CD4-positive, alpha-beta T cell treated with Interleukin-17A for 4 hours (primary cell): ENCODE measurements around the gene ATP9B.
A peak's percentile ranks its signal among the peaks of the same experiment; 100 is the strongest.

Experiments
- DNase-seq: peaks from one replicate; pipeline ENCODE4 v3.0.0-alpha.2; 2020; ENCODE audit warnings: mixed read lengths

Gene ATP9B

DNA sequence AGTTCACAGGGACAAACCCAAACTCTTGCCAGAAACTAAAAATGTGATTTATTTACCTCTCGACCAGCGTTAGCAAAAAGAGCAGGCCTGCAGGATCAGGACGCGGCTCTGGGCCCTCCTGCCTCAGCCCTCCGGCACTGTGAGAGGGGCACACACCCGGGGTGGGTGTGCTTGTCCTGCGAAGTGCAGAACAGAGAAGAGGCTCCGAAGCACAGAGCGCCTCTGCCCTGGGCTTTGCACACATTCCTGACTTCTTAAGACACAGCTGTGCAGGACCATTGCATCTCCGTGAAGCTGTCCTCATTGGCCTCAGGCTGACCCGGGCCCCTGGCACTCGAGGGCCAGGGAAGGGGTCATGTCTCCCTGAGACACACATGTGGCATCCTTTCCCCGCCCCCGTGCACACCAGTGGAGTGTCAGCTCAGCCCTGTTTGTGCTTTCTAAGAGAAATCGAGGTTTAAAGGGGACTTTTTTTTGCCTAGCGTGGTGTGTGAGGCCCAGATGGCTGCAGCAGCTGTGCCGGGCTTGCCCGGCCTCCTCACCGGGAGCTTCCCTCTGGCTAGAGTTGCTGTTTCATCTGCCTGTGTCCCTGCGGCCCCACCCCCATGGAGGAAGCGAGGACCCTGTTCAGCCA, 316.6 kb downstream of the ATP9B start:
- DNase-seq: no peak

- no peak for DNase-seq
Measured at GRCh38 chr18:79386547-79386946, 317.4 kb downstream of the ATP9B start.

DNA sequence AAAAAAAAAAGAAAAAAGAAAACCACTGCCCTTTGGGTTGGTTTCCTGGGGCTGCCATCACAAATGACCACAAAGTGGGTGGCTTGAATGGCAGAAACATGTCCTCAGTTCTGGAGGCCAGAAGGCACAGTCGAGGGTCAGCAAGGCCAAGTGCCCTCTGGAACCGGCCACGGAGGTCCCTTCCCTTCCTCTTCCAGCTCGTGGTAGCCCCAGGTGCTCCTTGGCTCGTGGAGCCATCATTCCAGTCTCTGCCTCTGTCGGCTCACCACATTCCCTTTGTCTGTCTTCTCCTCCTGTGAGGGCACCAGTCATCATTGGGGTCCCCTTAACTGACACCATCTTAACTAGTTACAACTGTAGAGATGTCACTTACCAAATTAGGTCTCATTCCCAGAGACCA, 318.0 kb downstream of the ATP9B start:
- no peak for DNase-seq

GRCh38 chr18:79387615-79388014, 318.4 kb downstream of the ATP9B start:
- no peak for DNase-seq

DNA sequence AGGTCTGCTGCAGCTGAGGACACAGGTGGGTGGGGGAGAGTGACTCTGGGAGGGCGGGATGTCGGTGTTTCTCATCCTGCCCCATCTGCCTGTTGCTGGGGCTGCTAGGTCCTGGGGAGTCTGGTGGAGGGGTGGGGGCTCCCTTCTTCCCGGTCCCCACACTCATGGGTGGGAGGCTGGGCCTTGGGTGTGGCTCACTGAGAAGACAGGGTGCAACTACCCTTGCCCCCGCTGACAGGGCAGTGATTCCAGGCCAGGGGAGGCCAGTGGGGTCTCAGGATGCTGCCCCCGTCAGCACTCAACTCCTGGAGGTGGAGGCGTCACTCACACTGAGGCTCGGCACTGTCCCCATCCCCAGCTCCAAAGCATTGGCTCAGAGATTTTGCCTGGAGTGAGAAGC, 318.8 kb downstream of the ATP9B start:
- no peak for DNase-seq

DNA sequence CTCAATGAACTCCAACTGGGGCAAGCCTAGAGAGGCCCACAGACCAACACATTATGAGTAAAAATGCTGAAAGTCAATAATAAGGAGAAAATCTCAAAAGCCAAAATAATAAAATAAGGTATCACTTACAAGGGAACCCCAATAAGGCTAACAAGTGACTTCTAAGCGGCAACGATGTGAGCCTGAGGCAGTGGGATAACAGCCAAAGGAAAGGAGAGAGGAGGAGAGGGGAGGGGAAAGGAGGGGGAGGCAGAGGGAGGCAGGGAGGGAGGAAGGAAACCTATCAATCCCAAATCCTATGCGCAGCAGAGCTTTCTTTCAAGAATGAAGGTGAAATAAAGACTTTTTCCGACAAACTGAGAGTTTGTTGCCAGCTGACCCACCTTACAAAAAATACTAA, 320.5 kb downstream of the ATP9B start:
- no peak for DNase-seq

- no peak for DNase-seq
Measured at GRCh38 chr18:79392226-79392625, 323.0 kb downstream of the ATP9B start.

- peak; percentile 28 for DNase-seq
Measured at GRCh38 chr18:79393181-79393634, 324.0 kb downstream of the ATP9B start.

DNA sequence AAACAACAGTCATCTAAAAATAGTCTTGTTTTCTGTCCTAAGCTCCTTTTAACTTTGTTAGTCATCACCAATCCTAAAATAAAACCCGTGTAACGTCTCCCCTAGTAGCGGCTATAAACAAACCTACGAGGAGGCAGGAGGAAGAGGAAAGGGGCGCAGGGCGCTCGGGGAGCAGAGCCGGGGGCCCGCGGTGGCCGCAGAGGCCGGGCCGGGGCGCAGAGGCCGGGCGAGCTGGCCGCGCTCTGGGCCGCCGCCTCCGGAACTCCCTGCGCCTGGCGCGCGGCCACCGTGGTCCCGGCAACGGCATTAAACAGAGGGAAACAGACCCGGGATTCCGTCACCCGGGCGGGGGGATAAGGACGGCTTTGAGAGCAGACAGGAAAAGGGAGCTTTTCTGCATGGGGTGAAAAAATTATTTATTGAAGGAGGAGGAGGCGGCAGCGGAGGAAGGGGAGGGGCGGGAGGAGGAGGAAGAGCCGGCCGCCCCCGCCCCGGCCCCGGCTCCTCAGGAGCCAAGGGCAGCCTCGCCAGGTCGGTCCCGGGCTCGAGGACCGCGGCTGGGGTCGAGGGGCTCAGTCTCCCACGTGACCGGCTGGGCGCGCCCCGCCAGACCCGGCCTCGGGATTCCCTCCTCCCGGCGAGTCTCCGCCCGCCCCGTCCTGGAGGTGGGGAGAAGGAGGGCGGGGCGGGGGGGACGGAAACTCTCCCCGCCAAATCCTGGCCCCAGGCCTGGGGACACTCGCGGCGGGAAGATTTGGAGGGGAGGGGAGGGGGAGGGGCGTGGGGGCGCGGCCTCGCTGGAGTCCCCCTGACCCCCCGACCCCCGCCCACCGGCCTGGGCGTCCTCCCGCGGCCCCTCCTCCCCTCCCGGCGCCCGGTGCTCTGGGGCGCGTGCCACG, 324.7 kb downstream of the ATP9B start:
- DNase-seq: peak; percentile 54

DNA sequence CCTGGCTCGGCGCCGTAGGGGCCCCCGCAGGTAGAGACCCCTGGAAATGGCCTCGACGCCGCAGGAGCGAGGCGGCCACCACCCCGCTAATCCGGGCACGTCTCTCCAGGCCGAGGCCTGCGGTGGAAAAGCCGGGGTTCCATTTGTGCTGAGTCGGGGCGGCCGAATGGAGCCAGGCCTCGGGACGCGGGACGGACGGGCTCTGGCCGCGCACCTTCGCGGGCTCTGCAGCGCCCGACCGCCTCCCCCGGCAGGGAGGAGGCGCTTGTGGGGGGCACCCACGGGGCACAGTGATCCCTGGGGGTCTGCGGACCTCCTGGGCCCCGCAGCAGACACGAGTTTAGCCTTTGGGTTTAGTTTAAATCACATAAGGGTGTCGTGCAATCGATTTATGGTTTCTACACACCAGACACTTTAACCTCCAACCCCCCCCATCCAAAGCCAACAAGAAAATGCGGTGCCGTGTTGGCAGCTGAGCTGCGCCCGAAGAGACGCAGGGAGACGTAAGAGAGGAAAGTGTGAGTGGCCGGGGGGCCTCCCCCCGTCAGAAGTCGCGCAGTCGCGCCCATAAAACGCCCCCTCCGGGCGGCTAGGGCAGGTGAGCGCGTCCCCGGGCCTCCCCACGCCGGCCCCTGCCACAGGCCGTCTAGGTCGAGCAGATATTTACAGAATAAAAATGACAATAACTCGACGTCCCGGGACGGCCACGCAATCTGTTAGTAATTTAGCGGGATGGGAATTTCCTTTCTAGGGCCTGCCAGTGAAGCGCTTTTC, 325.5 kb downstream of the ATP9B start:
- DNase-seq: peak; percentile 52

DNA sequence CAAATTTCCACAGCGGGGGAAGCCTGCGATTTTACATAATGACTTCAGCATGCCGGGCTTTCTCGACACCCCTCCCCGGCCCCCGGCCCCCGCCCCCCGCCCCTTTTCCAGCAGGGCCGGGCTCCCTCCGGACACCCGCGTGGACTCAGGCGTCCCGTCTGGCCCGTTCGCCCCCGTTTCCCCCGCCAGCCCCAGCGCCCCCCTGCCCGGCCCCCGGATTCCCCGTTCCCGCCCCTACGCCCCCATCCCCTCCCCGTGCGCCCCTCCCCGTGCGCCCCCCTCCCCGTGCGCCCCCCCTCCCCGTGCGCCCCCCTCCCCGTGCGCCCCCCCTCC, 326.1 kb downstream of the ATP9B start:
- DNase-seq: no peak

DNA sequence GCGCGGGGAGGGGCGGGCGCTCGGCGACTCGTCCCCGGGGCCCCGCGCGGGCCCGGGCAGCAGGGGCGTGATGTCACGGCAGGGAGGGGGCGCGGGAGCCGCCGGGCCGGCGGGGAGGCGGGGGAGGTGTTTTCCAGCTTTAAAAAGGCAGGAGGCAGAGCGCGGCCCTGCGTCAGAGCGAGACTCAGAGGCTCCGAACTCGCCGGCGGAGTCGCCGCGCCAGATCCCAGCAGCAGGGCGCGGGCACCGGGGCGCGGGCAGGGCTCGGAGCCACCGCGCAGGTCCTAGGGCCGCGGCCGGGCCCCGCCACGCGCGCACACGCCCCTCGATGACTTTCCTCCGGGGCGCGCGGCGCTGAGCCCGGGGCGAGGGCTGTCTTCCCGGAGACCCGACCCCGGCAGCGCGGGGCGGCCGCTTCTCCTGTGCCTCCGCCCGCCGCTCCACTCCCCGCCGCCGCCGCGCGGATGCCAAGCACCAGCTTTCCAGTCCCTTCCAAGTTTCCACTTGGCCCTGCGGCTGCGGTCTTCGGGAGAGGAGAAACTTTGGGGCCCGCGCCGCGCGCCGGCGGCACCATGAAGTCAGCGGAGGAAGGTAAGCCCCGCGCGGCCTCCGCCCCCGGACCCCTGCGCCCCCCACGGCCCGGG, 326.7 kb downstream of the ATP9B start, which contains the start of gene NFATC1:
Gene NFATC1, plus strand, starts transcription at position 170 of the 644 bp plus-strand sequence. Its CDS starts 295 bp downstream, at position 465.
- DNase-seq: peak; percentile 76

GRCh38 chr18:79396431-79397246, 327.4 kb downstream of the ATP9B start:
- peak; percentile 69 for DNase-seq

DNA sequence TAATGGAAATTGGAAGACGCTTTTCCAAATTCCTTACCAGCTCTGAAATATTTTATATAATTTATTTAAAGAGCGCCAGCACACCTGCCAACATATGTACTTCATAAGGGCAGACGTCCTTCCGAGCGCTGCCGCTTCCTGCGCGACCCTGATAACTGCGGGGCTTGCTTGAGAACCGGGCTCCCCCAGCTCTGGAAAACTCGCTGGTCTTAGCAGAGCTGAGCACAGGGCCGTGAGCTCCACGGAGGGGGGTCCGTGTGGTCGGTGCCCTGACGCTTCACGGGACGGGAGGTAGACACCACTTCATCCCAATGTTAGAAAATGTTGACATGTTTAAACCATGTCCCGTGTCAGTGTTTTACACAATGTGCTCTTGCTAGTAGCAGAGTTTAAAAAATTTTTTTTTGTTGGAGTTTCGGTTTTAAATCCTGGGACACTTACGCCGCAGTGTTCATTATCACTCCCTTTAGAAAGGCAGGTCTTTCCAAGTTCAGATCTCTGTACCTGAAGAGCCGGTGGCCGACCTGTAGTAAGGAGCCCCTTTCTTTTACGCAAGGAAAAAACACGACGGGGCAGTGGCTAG, 328.1 kb downstream of the ATP9B start:
- no peak for DNase-seq

DNA sequence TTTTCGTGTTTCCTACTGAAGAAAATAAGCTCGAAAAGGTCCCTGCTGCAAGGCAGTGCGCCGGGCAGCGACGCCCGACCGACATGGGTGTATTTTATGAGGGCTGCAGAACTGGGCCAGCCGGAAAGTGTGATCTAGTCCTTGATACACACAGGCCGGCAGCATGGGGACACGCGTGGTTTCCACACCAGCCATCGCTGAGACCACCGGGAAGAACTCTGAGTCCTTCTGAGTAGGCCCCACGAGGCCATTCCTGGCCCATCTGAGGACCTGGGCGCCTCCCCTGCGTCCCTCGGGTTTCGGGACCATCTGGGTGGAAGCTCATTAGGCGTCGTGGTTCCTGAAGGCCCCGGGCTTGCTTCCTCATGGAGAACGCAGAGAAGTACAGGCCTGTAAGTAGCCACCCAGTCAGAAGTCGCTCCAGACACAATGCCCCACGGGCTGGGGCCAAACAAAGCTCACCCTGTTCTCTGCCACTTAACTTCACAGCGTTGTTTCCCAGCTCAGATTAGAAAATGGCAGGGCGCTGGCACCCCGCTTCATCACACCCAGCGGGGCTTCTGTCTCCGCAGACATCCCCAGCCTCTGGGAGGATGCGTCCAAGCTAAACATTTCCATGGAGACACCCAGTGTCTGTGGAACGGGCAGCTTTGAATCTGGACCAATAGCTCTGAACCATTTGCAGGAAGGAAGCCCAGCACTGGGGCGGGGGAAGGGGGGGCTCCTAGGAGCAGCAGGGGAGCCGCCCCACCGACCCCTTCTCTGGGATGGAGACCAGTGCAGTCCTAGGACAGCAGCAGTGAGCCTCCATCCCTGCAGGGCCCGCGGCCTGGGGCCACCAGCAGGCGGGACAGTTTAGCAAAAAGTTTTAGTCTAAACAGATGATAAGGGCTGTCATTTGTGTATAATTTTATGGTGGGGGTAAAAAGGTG, 328.9 kb downstream of the ATP9B start:
- peak; percentile 17 for DNase-seq

- DNase-seq: peak; percentile 56
Measured at GRCh38 chr18:79399275-79400081, 330.3 kb downstream of the ATP9B start.

- DNase-seq: peak; percentile 89
Measured at GRCh38 chr18:79400091-79400590, 330.9 kb downstream of the ATP9B start.

DNA sequence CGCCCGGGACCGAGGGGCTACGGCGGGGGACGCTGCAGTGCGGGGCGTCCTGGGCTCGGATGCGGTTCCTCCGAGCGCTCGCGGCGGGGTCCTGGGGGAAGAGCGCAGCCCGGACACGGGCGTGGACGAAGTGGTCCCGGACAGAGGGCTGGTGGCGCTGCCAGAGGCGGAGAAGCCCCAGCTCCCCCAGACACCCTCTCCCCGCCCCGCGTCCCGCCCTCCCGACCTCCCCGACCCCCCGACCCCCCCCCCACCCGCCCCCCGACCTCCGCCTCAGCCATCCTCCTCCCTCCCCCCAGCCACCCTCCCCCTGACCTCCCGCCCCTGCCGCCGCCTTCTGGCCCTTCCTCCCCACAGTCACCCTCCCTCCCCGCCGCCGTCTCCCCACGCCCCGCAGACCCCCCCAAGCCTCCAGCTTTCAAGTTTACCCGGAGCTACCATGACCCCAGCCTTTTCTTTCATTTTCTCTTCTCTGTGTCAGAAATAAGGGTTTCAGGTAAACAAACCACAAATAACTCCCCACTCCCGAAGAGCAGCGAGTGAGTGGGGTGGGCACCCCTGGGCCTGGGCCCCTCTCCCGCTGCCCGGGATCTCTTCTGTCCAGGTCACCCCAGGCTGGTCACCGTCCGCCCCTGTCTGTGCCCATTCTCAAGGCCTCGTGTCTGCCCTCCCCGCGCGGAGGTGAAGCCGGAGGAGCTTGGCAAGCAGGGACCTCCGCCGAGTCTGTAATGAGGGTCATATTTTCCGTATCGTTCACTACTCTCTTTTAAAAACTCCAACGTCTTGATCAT, 331.6 kb downstream of the ATP9B start:
- DNase-seq: peak; percentile 67
